SH-SY5Y (cell line): ENCODE data around the gene GPR32.

ENCODE experiments used
- GATA2 ChIP-seq: IDR thresholded peaks from 2 replicates; pipeline ENCODE4 v1.6.1; 2011; ENCODE audit warnings: mild to moderate bottlenecking, low read depth, low read length
- GATA3 ChIP-seq: IDR thresholded peaks from 2 replicates; pipeline ENCODE4 v1.6.1; 2011; ENCODE audit warnings: low read depth, mild to moderate bottlenecking, low read length, moderate library complexity

- TF ChIP-seq GATA3: no peak
- TF ChIP-seq GATA2: no peak
These were observed 30.9 kb upstream of the GPR32 start for GRCh38 chr19:50739132-50739913.
